Hematopoietic multipotent progenitor cell treated with erythropoietin and hydrocortisone succinate and interleukin-3 and kit ligand, for 15 days (in vitro differentiated cells): Measurements from ENCODE around the gene PHF23.

Source experiments
- DNase-seq: peaks from one replicate; pipeline ENCODE4 v3.0.0-alpha.2; 2015; ENCODE audit warnings: low spot score

The PHF23 gene

DNA sequence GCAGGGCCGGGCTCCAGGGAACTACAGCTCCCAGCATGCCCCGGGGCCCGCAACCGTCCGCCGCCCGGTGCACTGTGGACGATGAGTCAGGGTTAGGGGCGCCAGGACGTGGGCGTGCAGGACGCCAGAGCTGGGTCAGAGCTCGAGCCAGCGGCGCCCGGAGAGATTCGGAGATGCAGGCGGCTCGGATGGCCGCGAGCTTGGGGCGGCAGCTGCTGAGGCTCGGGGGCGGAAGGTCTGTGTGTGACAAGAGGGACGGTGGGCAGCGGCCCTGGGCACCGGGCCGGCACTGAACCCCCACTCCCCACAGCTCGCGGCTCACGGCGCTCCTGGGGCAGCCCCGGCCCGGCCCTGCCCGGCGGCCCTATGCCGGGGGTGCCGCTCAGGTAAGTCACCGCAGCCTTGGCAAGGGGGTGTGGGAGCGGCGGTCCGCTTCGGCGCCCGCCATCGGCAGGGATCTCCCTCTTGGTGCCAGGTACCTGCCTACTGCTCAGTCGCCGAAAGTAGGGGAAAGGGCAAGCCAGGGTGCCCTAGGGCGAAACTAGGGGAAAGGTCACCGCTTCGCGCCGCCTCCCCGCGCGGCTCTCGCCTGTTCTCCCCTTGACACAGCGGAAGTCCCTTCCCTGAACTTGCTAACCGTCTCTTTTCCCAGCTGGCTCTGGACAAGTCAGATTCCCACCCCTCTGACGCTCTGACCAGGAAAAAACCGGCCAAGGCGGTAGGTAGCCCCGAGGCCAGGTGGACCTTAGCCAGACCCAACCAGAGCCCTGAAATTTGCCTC, 19.3 kb downstream of the PHF23 start, which contains the start of the genes ACADVL and DLG4:
Gene ACADVL (plus strand): TSS at position 127 of the 781 bp plus-strand sequence. CDS start 47 bp downstream, at position 174.
Gene DLG4 (minus strand): TSS at position 25 of the 781 bp plus-strand sequence.
- peak; percentile 83 for DNase-seq

- no peak for DNase-seq
Observed at GRCh38 chr17:7219229-7219811, 19.9 kb downstream of the PHF23 start.

GRCh38 chr17:7218758-7219157, 20.5 kb downstream of the PHF23 start:
- DNase-seq = no peak

- no peak for DNase-seq
Observed at GRCh38 chr17:7218166-7218565, 21.1 kb downstream of the PHF23 start.

GRCh38 chr17:7217113-7217987, 21.9 kb downstream of the PHF23 start:
- DNase-seq = no peak

GRCh38 chr17:7216242-7217112, 22.8 kb downstream of the PHF23 start:
- DNase-seq = no peak

- DNase-seq = no peak
Observed at GRCh38 chr17:7215652-7216180, 23.5 kb downstream of the PHF23 start.

DNA sequence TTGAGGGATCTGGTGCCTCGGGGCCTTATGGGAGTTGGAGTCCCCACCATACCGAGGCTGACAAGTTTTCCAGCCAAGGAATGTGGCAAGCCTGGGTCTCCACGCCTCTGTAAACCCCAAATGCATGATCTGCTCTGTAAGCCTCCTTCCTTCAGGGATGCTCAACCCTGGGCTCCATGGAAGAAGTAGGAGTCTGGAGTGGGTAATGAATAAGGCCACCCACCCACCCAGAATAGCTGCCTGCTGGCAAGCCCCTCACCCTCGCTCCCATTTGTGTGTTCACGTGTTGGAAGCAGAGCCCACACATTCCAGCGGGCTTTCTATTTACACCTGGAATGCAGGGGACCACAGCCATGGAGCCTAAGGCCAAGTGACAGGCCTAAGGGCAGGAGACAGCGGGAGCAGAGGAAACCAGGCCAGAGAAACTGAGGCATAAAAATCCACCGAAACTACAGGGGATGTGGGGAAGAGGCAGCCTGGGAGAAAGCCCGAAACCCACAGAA, 24.1 kb downstream of the PHF23 start:
- no peak for DNase-seq

DNA sequence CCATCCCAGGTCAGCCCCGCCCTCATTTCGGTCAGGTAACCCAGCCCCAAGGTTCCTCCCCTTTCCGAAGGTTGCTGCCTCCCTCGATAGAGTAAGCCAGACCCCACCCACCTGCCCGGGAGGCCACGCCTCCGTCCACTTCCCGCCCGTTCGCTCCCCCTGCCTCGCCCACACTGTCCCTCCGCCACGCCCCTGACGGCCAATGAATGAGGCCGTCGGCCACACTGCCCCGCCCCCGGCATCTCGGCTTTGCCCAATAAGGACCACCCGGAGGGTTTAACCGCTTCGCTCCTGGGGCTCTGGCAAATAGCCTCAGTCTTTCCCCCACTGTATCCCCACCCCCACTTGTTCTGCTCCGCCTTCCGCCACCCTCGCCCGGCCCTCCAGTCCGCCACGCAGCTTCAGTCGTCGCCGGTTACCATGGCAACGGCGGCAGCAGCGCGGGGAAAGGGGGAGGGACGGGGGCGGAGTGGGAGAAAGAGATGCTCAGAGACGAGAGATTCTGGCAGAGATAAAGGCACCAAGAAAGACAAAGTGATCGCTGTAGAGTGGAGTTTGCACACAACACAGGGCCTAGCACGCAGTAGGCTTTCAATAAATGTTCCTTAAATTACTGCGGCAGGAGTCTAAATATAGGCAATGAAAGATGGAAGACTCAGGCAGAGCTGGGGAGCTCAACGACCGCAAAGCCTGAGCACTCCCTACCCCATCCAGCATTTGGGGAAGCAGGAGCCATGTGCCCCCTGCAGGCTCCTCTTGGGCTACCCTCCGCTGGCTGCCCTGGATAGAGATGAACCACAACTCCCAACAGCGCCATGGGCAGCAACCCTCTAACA, 24.7 kb downstream of the PHF23 start:
- DNase-seq = peak; percentile 88

DNA sequence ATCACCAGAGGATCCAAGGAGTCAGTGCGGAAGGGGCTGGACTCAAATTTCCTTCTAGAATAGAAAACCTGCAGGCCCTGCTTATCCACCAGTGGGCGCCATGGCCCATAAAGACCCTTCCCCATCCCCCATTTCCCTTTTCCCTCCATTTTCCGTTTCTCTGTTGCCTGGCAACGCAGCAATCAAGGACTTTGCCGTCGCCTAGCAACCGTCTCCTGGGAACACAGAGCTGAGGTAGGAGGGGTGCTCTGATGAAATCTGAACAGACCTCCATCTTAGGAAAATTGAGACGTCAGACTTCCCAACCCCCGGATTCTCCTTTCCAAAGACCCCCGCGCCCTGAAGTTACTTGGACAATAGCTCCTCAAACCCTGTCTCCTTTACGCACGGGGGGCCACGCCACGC, 25.4 kb downstream of the PHF23 start:
- peak; percentile 63 for DNase-seq

- no peak for DNase-seq
Observed at GRCh38 chr17:7211491-7212273, 27.6 kb downstream of the PHF23 start.

DNA sequence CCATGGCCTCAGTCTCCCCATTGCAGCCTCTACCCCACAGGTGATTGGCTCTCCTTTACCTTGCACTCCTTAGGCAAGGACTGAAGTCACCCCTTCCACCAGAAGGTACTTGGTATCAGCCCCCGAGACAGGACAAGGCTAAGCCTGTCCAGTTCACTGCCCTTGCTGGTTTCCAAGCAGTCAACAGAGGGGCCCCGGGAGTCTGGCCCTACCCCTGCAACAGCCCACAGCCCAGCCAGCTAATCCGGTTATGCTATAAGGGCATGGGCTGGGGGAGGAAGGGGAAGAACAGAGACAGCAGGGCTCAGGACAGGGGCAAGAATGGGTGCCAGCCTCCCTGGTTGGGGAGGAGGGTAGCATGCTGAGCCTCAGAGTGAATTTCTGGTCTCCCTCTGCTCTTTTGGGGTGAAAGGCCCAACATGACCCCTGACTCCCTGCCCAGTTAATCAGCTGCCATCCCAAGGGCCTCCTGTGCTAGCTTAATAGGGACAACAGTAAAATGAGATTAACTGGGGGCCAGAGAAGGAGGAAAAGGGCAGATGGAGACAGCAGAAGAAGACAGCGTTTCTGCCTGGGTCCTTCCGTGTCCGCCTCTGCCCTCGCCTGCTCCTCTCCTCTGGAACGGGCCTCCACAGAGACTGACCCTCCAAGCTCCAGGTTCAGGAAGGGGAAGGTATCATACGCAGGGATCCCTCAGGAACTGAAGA, 30.4 kb downstream of the PHF23 start:
- DNase-seq = no peak

- DNase-seq = no peak
Observed at GRCh38 chr17:7208027-7208571, 31.2 kb downstream of the PHF23 start.

GRCh38 chr17:7207120-7208001, 31.9 kb downstream of the PHF23 start:
- no peak for DNase-seq

- DNase-seq = no peak
Observed at GRCh38 chr17:7205561-7205960, 33.7 kb downstream of the PHF23 start.

DNA sequence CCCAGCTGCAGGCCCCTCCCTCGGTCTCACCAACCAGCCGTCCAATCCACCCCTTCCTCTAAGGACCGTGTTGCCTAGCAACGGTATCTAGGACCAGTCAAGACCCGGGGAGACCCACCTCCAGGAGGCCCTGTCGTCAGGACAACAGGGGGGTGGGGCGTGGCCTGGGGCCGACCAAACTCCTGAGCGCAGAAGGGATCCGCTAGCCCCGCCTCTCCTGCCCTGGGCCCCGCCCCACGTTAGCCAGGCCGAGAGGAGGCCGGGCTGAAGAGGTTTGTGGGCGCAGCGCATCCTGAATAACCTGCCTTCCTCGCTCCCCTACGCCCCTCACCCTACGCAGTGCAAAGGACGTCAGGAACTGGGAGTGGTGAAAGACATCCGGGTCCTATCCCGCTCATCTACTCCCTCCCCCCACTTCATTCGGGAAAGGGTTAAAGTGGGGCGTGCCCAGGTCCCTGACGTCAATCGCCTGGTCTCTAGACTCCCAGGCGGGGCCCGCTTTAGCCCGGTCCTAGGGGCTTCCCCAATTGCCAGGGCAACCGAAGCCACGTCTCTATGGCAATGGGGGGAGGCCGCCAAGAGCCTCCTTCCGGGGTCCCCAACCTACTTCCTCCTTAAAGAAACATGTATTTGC, 34.3 kb downstream of the PHF23 start:
- DNase-seq = peak; percentile 49

DNA sequence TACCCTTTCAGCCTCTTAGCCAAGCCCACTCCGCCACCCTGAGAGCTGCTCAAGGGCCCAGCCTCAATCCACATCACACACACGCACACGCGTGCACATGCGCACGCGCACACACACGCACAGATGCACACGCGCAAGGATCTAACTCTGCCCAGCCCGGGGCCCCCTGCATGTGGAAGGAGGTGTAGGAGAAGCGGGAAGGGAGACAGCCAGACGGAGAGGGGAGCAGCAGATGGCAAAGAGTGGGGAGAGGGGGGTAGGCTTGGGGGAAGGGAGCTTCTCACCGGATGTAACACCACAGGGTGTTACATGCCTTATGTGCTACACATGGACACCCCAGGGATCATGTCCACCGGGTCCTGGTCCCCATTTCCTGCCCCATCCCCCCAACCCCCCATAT, 34.9 kb downstream of the PHF23 start:
- DNase-seq = no peak
